ENCODE data around the gene IFFO2. TPM values are rescaled to one million over a fixed set of nuclear protein-coding genes. Genes with fewer than 3 reads are reported as not detected.

The IFFO2 gene
- total and polyA plus RNA-seq, 2 of the 8 experiments (the other 6 are each of a cell fraction or from before 2014, with no cell fraction given): 6.6 to 10.4 TPM

DNA sequence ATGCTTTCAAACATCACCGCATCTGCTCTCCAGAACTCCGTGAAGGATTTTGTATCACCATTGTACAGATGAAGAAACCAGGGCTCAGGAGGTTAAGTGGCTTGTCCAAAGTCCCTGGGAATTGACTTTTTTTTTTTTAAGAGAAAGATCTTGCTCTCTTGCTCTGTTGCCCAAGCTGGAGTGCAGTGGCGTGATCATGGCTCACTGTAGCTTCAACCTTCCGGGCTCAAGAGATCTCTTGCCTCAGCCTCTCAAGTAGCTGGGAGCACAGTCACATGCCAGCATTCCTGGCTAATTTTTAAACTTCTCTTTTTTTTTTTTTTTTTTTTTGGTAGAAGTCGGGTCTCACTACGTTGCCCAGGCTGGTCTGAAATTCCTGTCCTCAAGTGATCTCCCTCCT, 90.2 kb downstream of the IFFO2 start (continued):
- TF ChIP-seq CHD7 (IDR thresholded peaks at IDR 0.05; ENCODE audit: insufficient replicate concordance, low read length) (no peak), GTF2F1 (IDR thresholded peaks at IDR 0.05; ENCODE audit: borderline replicate concordance, low read depth, low read length) (no peak)
